OCI-LY1 (cell line): Measurements from ENCODE around the gene GINS3.

ENCODE experiments used
- H2AFZ ChIP-seq: fragments of 200-600 bp; sonication (generic), shearing (Covaris generic); 2 replicates; pipeline ENCODE4 v1.6.0; 2014; ENCODE audit warnings: antibody characterized with exemption, mild to moderate bottlenecking, low read length
- H3F3A ChIP-seq: fragments of 200-600 bp; sonication (generic), shearing (Covaris generic); 2 replicates; pipeline ENCODE4 v1.6.0; 2014; ENCODE audit warnings: mild to moderate bottlenecking, antibody characterized with exemption, low read length, moderate library complexity; ENCODE audit not compliant: insufficient read depth
- H3K27ac ChIP-seq: fragments of 200-600 bp; sonication (generic); 2 replicates; pipeline ENCODE4 v1.5.1; 2014; ENCODE audit warnings: low read length, mixed run types, mild to moderate bottlenecking, low read depth; ENCODE audit not compliant: poor library complexity, severe bottlenecking
- H3K27me3 ChIP-seq: fragments of 200-600 bp; sonication (generic); 2 replicates; pipeline ENCODE4 v1.6.0; 2014; ENCODE audit warnings: antibody characterized with exemption, mild to moderate bottlenecking, low read length, moderate library complexity; ENCODE audit not compliant: insufficient read depth
- H3K36me3 ChIP-seq: fragments of 200-600 bp; sonication (generic); 2 replicates; pipeline ENCODE4 v1.6.1; 2014; ENCODE audit warnings: mild to moderate bottlenecking, antibody characterized with exemption, low read length, moderate library complexity, mixed read lengths; ENCODE audit not compliant: insufficient read depth
- H3K4me1 ChIP-seq: fragments of 200-600 bp; sonication (generic); 2 replicates; pipeline ENCODE4 v1.5.1; 2014; ENCODE audit warnings: mild to moderate bottlenecking, low read length, moderate library complexity; ENCODE audit not compliant: insufficient read depth, severe bottlenecking
- H3K4me2 ChIP-seq: fragments of 200-600 bp; sonication (generic), shearing (Covaris generic); 2 replicates; pipeline ENCODE4 v1.6.1; 2014; ENCODE audit warnings: low read length
- H3K4me3 ChIP-seq: fragments of 200-600 bp; sonication (generic); 2 replicates; pipeline ENCODE4 v1.5.1; 2014; ENCODE audit warnings: low read length, low read depth, mild to moderate bottlenecking, mixed read lengths; ENCODE audit not compliant: poor library complexity, severe bottlenecking
- H3K79me2 ChIP-seq: fragments of 200-600 bp; shearing (Covaris generic); 2 replicates; pipeline ENCODE4 v1.6.1; 2016; ENCODE audit warnings: mixed run types, low read length, mixed read lengths; ENCODE audit not compliant: insufficient read depth
- H3K9ac ChIP-seq: fragments of 200-600 bp; sonication (generic), shearing (Covaris generic); 2 replicates; pipeline ENCODE4 v1.6.1; 2014; ENCODE audit warnings: mild to moderate bottlenecking, low read length, mixed read lengths
- H3K9me2 ChIP-seq: fragments of 200-600 bp; sonication (generic), shearing (Covaris generic); 2 replicates; pipeline ENCODE4 v1.6.1; 2014; ENCODE audit warnings: low read depth, mild to moderate bottlenecking, low read length, mixed read lengths
- H3K9me3 ChIP-seq: fragments of 200-600 bp; shearing (Covaris generic); 2 replicates; pipeline ENCODE4 v1.6.1; 2014; ENCODE audit warnings: low read length, mixed read lengths
- H4K20me1 ChIP-seq: fragments of 200-600 bp; sonication (generic), shearing (Covaris generic); 2 replicates; pipeline ENCODE4 v1.6.0; 2016; ENCODE audit warnings: mild to moderate bottlenecking, low read length; ENCODE audit not compliant: insufficient read depth
- EZH2 ChIP-seq: fragments of 200-600 bp; sonication (generic), shearing (Covaris generic); IDR thresholded peaks from 2 replicates; pipeline ENCODE4 v1.8.0; 2017; ENCODE audit warnings: borderline replicate concordance, mixed run types, mild to moderate bottlenecking, antibody characterized with exemption, low read length, moderate library complexity, mixed read lengths
- TF ChIP-seq, protein P1 (sequence below): fragments of 200-600 bp; sonication (generic), shearing (Covaris generic); IDR thresholded peaks from 2 replicates; pipeline ENCODE4 v1.5.1; 2017; ENCODE audit warnings: mild to moderate bottlenecking, antibody characterized with exemption, low read length, moderate library complexity, mixed read lengths

Gene GINS3

DNA sequence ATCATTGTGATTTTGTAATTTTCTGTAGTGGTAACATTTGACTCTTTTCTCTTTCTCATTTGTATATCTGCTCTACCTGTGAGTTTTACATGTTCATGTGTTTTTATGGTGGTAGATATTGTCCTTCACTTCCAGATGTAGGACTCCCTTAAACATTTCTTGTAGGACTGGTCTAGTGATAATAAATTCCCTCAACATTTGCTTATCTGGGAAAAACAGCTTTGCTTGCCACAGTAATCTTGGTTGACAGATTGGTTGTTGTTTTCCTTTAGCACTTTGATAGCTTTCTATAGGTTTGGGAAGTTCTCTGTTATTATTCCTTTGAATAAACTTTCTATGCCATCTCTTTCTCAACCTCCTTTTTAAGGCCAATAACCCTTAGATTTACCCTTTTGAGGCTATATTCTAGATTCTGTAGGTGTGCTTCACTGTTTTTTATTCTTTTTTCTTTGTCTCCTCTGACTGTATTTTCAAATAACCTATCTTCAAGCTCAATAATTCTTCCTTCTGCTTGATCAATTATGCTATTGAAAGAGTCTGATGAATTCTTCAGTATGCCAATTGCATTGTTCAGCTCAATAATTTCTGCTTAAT, 32.1 kb upstream of the GINS3 start:
- TF ChIP-seq, protein P1, sequence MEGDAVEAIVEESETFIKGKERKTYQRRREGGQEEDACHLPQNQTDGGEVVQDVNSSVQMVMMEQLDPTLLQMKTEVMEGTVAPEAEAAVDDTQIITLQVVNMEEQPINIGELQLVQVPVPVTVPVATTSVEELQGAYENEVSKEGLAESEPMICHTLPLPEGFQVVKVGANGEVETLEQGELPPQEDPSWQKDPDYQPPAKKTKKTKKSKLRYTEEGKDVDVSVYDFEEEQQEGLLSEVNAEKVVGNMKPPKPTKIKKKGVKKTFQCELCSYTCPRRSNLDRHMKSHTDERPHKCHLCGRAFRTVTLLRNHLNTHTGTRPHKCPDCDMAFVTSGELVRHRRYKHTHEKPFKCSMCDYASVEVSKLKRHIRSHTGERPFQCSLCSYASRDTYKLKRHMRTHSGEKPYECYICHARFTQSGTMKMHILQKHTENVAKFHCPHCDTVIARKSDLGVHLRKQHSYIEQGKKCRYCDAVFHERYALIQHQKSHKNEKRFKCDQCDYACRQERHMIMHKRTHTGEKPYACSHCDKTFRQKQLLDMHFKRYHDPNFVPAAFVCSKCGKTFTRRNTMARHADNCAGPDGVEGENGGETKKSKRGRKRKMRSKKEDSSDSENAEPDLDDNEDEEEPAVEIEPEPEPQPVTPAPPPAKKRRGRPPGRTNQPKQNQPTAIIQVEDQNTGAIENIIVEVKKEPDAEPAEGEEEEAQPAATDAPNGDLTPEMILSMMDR = no peak
- H3K79me2 ChIP-seq = no peaks in the 10 kb centered on the region
- H3K27me3 ChIP-seq = no peaks in the 10 kb centered on the region
- H3K4me2 ChIP-seq = no peak overlapping the region
- no peaks in the 10 kb centered on the region for H4K20me1 ChIP-seq
- no peak overlapping the region for H3K9ac ChIP-seq
- no peaks in the 10 kb centered on the region for H3K9me2 ChIP-seq
- no peaks in the 10 kb centered on the region for H3K4me1 ChIP-seq
- H3K36me3 ChIP-seq = no peaks in the 10 kb centered on the region
- H2AFZ ChIP-seq = no peak overlapping the region
- H3K27ac ChIP-seq = no peak overlapping the region
- H3K9me3 ChIP-seq = no peaks in the 10 kb centered on the region
- no peak overlapping the region for H3K4me3 ChIP-seq
- no peaks in the 10 kb centered on the region for H3F3A ChIP-seq

DNA sequence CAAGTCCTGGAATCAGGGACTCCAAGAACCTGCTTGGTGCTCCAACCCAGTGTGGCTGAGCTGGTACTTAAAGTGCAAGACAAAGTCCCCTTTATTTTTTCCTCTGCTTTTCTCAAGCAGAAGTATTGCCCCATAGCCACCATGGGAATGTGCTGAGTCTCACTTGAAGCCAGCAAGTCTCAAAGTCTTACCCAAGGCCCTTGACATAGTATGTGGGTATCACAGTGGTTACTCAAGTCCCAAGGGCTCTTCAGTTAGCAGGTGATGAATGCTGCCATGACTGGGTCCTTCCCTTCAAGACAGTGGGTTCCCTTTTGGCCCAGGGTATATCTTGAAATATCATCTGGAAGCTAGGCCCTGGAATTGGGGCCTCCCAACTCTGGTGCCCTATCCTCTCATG, 30.5 kb upstream of the GINS3 start:
- Histone ChIP-seq H3K79me2 (no peaks in the 10 kb centered on the region), H3K9me2 (no peaks in the 10 kb centered on the region), H3K9ac (no peak overlapping the region), H3K4me1 (no peaks in the 10 kb centered on the region), H3K36me3 (no peaks in the 10 kb centered on the region), H3K4me3 (no peak overlapping the region), H3K27ac (no peak overlapping the region), H3K27me3 (no peaks in the 10 kb centered on the region), H3F3A (no peaks in the 10 kb centered on the region), H2AFZ (no peak overlapping the region), H4K20me1 (no peaks in the 10 kb centered on the region), H3K9me3 (no peaks in the 10 kb centered on the region), H3K4me2 (no peak overlapping the region)
- TF ChIP-seq, protein P1 = no peak
- TF ChIP-seq EZH2 = no peak

DNA sequence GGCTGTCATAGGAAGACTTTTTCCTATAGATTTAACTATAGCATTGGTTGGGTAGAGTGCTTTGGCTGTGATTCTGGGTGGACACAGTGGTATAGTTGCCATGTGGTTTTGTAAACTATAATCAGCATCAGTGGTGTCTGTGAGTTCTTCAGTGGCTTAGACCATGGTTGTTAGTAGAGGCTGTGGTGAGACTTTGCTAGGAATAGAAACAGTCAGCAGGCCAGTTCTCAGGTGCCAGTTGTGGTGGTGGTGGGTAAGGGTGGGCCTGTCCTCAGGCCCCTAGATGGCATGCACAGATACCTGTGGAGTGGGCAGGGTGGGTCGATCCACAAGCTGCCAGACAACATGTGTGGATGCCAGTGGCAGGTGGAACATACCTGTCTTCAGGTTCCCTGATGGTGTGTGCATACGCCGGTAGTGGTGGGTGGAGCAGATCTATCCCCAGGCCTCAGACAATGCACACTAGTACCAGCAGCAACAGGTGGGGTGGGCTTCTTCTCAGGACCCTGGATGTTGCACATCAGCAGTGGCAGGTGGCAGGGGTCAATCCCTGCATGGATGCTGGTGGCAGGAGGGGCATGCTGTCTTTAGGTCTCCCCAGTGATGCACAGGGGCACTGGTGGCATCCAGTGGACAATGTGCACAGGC, 28.4 kb upstream of the GINS3 start:
- Histone ChIP-seq H3K4me2 (no peak overlapping the region), H3K4me1 (no peaks in the 10 kb centered on the region), H4K20me1 (no peaks in the 10 kb centered on the region), H3F3A (no peaks in the 10 kb centered on the region), H3K4me3 (no peak overlapping the region), H3K27me3 (no peaks in the 10 kb centered on the region), H3K9me3 (no peaks in the 10 kb centered on the region), H3K79me2 (no peaks in the 10 kb centered on the region), H3K9ac (no peak overlapping the region), H3K9me2 (no peaks in the 10 kb centered on the region), H3K27ac (no peak overlapping the region), H2AFZ (no peak overlapping the region), H3K36me3 (no peaks in the 10 kb centered on the region)
- TF ChIP-seq, protein P1 = no peak
- no peak for TF ChIP-seq EZH2
